Measurements from ENCODE around the gene GTF2IRD2. TPM values are rescaled to one million over a fixed set of nuclear protein-coding genes. Genes with fewer than 3 reads are reported as not detected.
"Not testable (repeated sequence)": the region's sequence is repeated elsewhere in the genome, so short reads cannot be mapped to it uniquely, and the experiment has no call there.

GTF2IRD2 gene
- 15.9 TPM for polyA plus RNA-seq (ENCODE audit: insufficient read length)

GRCh38 chr7:74850833-74851721 is at the start of gene GTF2IRD2:
GTF2IRD2 (minus strand) TSS chr7:74851605; CDS start chr7:74836378, 15,227 bp downstream.
- DNase-seq = not testable (repeated sequence)

GRCh38 chr7:74890158-74891123 is 39.0 kb upstream of the GTF2IRD2 start:
- peak; percentile 55 for DNase-seq

- not testable (repeated sequence) for DNase-seq
These were observed 38.2 kb upstream of the GTF2IRD2 start for GRCh38 chr7:74889518-74890129.

- not testable (repeated sequence) for DNase-seq
These were observed 33.9 kb upstream of the GTF2IRD2 start for GRCh38 chr7:74885295-74885694.

- not testable (repeated sequence) for DNase-seq
These were observed 30.7 kb upstream of the GTF2IRD2 start for GRCh38 chr7:74882110-74882509.

GRCh38 chr7:74874748-74875512 is 23.5 kb upstream of the GTF2IRD2 start:
- not testable (repeated sequence) for DNase-seq

GRCh38 chr7:74874104-74874747 is 22.8 kb upstream of the GTF2IRD2 start:
- not testable (repeated sequence) for DNase-seq

GRCh38 chr7:74872542-74872941 is 21.1 kb upstream of the GTF2IRD2 start:
- not testable (repeated sequence) for DNase-seq

GRCh38 chr7:74865777-74866176 is 14.4 kb upstream of the GTF2IRD2 start:
- not testable (repeated sequence) for DNase-seq

GRCh38 chr7:74849853-74850252 is 1.6 kb downstream of the GTF2IRD2 start:
- not testable (repeated sequence) for DNase-seq

GRCh38 chr7:74830411-74830810 is 21.0 kb downstream of the GTF2IRD2 start:
- DNase-seq = not testable (repeated sequence)

- not testable (repeated sequence) for DNase-seq
These were observed 21.4 kb downstream of the GTF2IRD2 start for GRCh38 chr7:74829959-74830358.

- not testable (repeated sequence) for DNase-seq
These were observed 30.1 kb downstream of the GTF2IRD2 start for GRCh38 chr7:74821259-74821658.

- DNase-seq = not testable (repeated sequence)
These were observed 31.1 kb downstream of the GTF2IRD2 start for GRCh38 chr7:74820146-74820805.

GRCh38 chr7:74815882-74816281 is 35.5 kb downstream of the GTF2IRD2 start:
- not testable (repeated sequence) for DNase-seq

- DNase-seq = not testable (repeated sequence)
These were observed 52.8 kb downstream of the GTF2IRD2 start for GRCh38 chr7:74798644-74799043.

- not testable (repeated sequence) for DNase-seq
These were observed 53.4 kb downstream of the GTF2IRD2 start for GRCh38 chr7:74797848-74798622.

- not testable (repeated sequence) for DNase-seq
These were observed 62.1 kb downstream of the GTF2IRD2 start for GRCh38 chr7:74789200-74789736.
